Endodermal cell (in vitro differentiated cells): Measurements from ENCODE around the gene TMSB15B. TPM values are rescaled to one million over a fixed set of nuclear protein-coding genes. Genes with fewer than 3 reads are reported as not detected.
"Not testable (repeated sequence)": the region's sequence is repeated elsewhere in the genome, so short reads cannot be mapped to it uniquely, and the experiment has no call there.

Source experiments
- DNase-seq: peaks from one replicate; pipeline ENCODE4 v3.0.0-alpha.2; 2017
- H3K27ac ChIP-seq: 2 replicates; pipeline ENCODE4 v1.5.1; 2013; ENCODE audit warnings: mild to moderate bottlenecking, low read depth, low read length, moderate library complexity
- H3K27me3 ChIP-seq: 2 replicates; pipeline ENCODE4 v1.6.1; 2013; ENCODE audit warnings: mild to moderate bottlenecking, low read length, moderate library complexity; ENCODE audit not compliant: insufficient read depth, control insufficient read depth, poor library complexity, severe bottlenecking
- H3K36me3 ChIP-seq: 2 replicates; pipeline ENCODE4 v1.7.0; 2013; ENCODE audit warnings: mild to moderate bottlenecking, low read length, moderate library complexity; ENCODE audit not compliant: control insufficient read depth, insufficient read depth
- H3K4me1 ChIP-seq: one replicate; pipeline ENCODE4 v1.7.0; 2013; ENCODE audit warnings: low read length; ENCODE audit not compliant: control insufficient read depth, insufficient read depth
- H3K4me3 ChIP-seq: 2 replicates; pipeline ENCODE4 v1.5.1; 2013; ENCODE audit warnings: mild to moderate bottlenecking, low read length, moderate library complexity
- H3K9ac ChIP-seq: 2 replicates; pipeline ENCODE4 v1.6.1; 2013; ENCODE audit warnings: mild to moderate bottlenecking, low read length, moderate library complexity; ENCODE audit not compliant: poor library complexity, severe bottlenecking; ENCODE audit errors: extremely low read depth
- H3K9me3 ChIP-seq: 2 replicates; pipeline ENCODE4 v1.6.1; 2013; ENCODE audit warnings: mild to moderate bottlenecking, low read length, moderate library complexity; ENCODE audit not compliant: control insufficient read depth
- H3K27ac Mint-ChIP-seq: 2 replicates; pipeline ENCODE4 v1.8.0; 2020; ENCODE audit warnings: mixed read lengths
- H3K27me3 Mint-ChIP-seq: 2 replicates; pipeline ENCODE4 v1.8.0; 2021; ENCODE audit warnings: mild to moderate bottlenecking, mixed read lengths; ENCODE audit not compliant: insufficient read depth
- H3K36me3 Mint-ChIP-seq: 2 replicates; pipeline ENCODE4 v1.8.0; 2020; ENCODE audit warnings: low read depth, mixed read lengths
- H3K4me1 Mint-ChIP-seq: 2 replicates; pipeline ENCODE4 v1.8.0; 2020; ENCODE audit warnings: mixed read lengths
- H3K4me3 Mint-ChIP-seq: 2 replicates; pipeline ENCODE4 v1.8.0; 2020; ENCODE audit warnings: mild to moderate bottlenecking, moderate library complexity, mixed read lengths
- H3K9me3 Mint-ChIP-seq: 2 replicates; pipeline ENCODE4 v1.8.0; 2020; ENCODE audit warnings: mild to moderate bottlenecking, mixed read lengths
- WGBS, 2 experiments: methylation state at CpG; one replicate each; pipeline versions ENCODE4 v1.1.5 to v1.1.7; 2013; ENCODE audit warnings: missing lambda C conversion rate in 2 of 2, mixed read lengths in 1 of 2; ENCODE audit not compliant: insufficient coverage in 1 of 2, insufficient read length in 1 of 2; 5-methylcytosine and 5-hydroxymethylcytosine counted together
- total RNA-seq, 2 donors: library from RNA; stranded (reverse); fragmentation: NEBNext Ultra II Directional in 1 of 2; extraction: Animal tissue kit (Norgen Biotek cat#: 25700) in 1 of 2; gene quantifications; 2 replicates in 1 of 2; 3 replicates in 1 of 2; pipeline ENCODE4 v1.2.1, GENCODE V29; 2021
- TF ChIP-seq, protein P1 (sequence below): fragments of 200-600 bp; sonication (generic); conservative IDR thresholded peaks from 2 replicates; pipeline ENCODE4 v1.5.0; 2021; ENCODE audit warnings: antibody characterized with exemption, mild to moderate bottlenecking

The TMSB15B gene
- total RNA-seq, 2 donors from 2014 or later, result 19.3 to 21.0 TPM

DNA sequence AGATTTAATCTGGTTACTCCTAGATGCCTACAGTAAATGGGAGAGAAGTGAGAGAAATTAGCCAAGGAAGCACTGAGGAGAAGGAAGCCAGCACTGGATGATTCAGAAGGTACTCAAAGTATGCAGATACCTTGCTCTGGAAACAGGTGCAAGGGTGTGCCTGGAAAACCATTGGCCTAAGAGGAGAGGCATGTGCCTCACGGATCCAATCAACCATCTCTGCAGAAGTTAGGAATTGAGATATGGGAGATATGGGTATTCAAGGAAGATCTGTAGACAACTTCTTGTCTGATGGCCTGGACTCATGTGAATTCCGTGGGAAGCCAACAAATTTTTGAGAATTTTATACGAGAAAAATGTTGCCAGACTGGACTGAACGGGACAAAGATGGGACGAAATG, 46.4 kb downstream of the TMSB15B start:
- Mint-ChIP-seq H3K9me3 (peaks cover 60% of the 10 kb centered on the region), H3K36me3 (no peaks in the 10 kb centered on the region), H3K27me3 (no peaks in the 10 kb centered on the region), H3K4me1 (no peaks in the 10 kb centered on the region), H3K27ac (no peak overlapping the region), H3K4me3 (no peak overlapping the region)
- TF ChIP-seq, protein P1, sequence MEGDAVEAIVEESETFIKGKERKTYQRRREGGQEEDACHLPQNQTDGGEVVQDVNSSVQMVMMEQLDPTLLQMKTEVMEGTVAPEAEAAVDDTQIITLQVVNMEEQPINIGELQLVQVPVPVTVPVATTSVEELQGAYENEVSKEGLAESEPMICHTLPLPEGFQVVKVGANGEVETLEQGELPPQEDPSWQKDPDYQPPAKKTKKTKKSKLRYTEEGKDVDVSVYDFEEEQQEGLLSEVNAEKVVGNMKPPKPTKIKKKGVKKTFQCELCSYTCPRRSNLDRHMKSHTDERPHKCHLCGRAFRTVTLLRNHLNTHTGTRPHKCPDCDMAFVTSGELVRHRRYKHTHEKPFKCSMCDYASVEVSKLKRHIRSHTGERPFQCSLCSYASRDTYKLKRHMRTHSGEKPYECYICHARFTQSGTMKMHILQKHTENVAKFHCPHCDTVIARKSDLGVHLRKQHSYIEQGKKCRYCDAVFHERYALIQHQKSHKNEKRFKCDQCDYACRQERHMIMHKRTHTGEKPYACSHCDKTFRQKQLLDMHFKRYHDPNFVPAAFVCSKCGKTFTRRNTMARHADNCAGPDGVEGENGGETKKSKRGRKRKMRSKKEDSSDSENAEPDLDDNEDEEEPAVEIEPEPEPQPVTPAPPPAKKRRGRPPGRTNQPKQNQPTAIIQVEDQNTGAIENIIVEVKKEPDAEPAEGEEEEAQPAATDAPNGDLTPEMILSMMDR, result no peak
- DNase-seq, result no peak
- no peaks in the 10 kb centered on the region for H3K9me3 ChIP-seq
- no peak overlapping the region for H3K9ac ChIP-seq
- no peaks in the 10 kb centered on the region for H3K27me3 ChIP-seq
- 77% methylated on average over 5 of the region's 5 CpGs for WGBS, 2 experiments
- no peak overlapping the region for H3K4me3 ChIP-seq
- no peaks in the 10 kb centered on the region for H3K36me3 ChIP-seq
- H3K4me1 ChIP-seq, result no peaks in the 10 kb centered on the region
- no peak overlapping the region for H3K27ac ChIP-seq

DNA sequence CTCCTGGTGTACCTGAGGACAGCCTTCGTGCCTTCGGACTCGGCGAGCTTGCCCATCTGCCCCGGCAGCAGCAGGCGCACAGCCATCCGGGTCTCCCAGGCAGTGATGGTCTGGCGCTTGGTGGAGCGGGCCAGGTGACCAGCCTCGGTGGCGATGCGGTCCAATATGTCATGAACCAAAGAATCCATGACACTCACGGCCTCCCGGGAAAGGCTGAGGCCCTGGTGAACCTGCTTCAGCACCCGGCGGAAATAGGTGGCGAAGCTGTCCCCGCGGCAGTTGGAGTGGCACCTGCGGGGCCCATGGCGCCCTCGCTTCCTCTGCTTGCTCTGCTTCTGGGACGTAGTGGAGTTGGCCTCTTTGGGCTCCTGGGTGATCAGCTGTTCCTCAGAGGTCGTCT, 50.7 kb downstream of the TMSB15B start:
- no peak overlapping the region for H3K4me3 ChIP-seq
- TF ChIP-seq, protein P1, result no peak
- no peak overlapping the region for H3K9ac ChIP-seq
- no peak for DNase-seq
- H3K36me3 Mint-ChIP-seq, result no peaks in the 10 kb centered on the region
- no peaks in the 10 kb centered on the region for H3K4me1 ChIP-seq
- H3K4me1 Mint-ChIP-seq, result no peaks in the 10 kb centered on the region
- peaks cover 60% of the 10 kb centered on the region for H3K9me3 Mint-ChIP-seq
- H3K36me3 ChIP-seq, result no peaks in the 10 kb centered on the region
- no peak overlapping the region for H3K27ac Mint-ChIP-seq
- no peak overlapping the region for H3K4me3 Mint-ChIP-seq
- peaks cover 4% of the 10 kb centered on the region for H3K27me3 Mint-ChIP-seq
- no peaks in the 10 kb centered on the region for H3K27me3 ChIP-seq
- H3K9me3 ChIP-seq, result no peaks in the 10 kb centered on the region
- no peak overlapping the region for H3K27ac ChIP-seq
- 81 to 95% methylated on average over 8 to 24 of the region's 24 CpGs for WGBS, 2 experiments

DNA sequence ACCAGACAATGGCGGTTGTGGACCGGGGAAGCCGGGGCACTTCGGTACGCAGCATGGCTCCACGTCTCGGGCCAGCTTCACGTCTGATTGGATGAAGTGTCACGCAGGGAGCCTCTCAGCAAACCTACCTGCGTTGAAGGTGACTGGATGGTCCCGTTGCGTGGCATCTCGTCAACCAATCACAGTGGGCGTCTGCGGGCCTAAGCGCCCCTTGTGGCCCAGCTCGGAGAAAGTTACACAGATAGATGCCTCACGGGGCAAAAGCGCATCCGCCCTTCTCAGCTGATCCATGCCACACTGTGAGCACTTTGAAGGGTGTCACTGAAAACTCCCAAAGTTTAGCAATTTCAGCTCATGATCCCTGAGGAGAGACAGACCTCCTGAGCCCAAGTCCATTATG, 51.2 kb downstream of the TMSB15B start, which contains the start of gene H2BW1:
H2BW1 (minus strand) TSS at position 103 of the 400 bp plus-strand sequence. CDS start 132 bp downstream, outside the sequence.
- Mint-ChIP-seq H3K27ac (no peak within 1 kb of the TSS), H3K9me3 (peaks cover 62% of the 10 kb centered on the region), H3K4me3 (no peak within 1 kb of the TSS), H3K27me3 (peaks cover 5% of the 10 kb centered on the region), H3K36me3 (no peaks in the 10 kb centered on the region), H3K4me1 (no peaks in the 10 kb centered on the region)
- Histone ChIP-seq H3K27me3 (no peaks in the 10 kb centered on the region), H3K36me3 (no peaks in the 10 kb centered on the region), H3K9me3 (no peaks in the 10 kb centered on the region), H3K9ac (no peak within 1 kb of the TSS), H3K4me1 (no peaks in the 10 kb centered on the region), H3K27ac (no peak within 1 kb of the TSS), H3K4me3 (no peak within 1 kb of the TSS)
- TF ChIP-seq, protein P1, result no peak
- no peak for DNase-seq
- WGBS, 2 experiments, result 96 to 98% methylated on average over 15 to 20 of the region's 20 CpGs

DNA sequence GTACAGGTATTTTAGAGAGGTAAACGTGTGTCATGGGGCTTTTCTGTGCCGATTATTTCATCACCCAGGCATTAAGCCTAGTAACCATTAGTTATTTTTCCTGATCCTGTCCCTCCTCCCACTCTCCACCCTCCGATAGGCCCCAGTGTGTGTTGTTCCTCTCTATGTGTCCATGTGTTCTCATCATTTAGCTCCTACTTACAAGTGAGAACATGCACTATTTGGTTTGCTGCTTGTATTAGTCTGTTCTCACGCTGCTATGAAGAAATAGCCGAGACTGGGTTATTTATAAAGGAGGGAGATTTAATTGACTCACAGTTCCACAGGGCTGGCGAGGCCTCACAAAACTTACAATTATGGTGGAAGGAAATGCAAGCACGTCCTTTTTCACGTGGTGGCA, 53.1 kb downstream of the TMSB15B start:
- 88% methylated on average over 8 of the region's 8 CpGs; no CpG with 5 or more reads in 1 of the 2 experiments for WGBS, 2 experiments
- H3K9me3 Mint-ChIP-seq, result peaks cover 66% of the 10 kb centered on the region
- not testable (repeated sequence) for H3K36me3 Mint-ChIP-seq, H3K9ac ChIP-seq, H3K36me3 ChIP-seq, H3K27me3 ChIP-seq, H3K4me1 Mint-ChIP-seq, H3K9me3 ChIP-seq, H3K4me1 ChIP-seq, H3K27ac ChIP-seq, H3K4me3 ChIP-seq, H3K27ac Mint-ChIP-seq, DNase-seq, H3K27me3 Mint-ChIP-seq, H3K4me3 Mint-ChIP-seq
